ENCODE data around the gene HES3. TPM values are rescaled to one million over a fixed set of nuclear protein-coding genes. Genes with fewer than 3 reads are reported as not detected.

HES3 gene
- total RNA-seq, 4 donors from 2014 or later, result not detected

DNA sequence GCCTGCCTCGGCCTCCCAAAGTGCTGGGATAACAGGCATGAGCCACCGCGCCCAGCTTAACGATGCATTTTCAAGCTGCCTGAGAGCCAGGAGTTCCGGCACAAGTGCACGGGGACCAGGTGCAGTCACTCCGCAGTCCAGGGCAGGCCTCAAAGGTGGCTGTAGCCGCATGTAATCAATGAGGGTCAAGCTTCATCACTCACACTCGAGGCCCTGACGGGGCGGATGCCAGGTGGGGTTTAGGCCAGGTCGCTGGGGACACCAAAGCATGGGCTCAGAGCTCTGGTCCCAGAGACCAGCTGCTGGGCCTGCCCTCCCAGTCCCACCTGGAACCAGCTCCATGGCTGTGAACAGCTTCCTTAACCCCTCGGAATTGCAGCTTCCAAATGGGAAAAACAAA lies 43.0 kb downstream of the HES3 start:
- TF ChIP-seq, protein P1, sequence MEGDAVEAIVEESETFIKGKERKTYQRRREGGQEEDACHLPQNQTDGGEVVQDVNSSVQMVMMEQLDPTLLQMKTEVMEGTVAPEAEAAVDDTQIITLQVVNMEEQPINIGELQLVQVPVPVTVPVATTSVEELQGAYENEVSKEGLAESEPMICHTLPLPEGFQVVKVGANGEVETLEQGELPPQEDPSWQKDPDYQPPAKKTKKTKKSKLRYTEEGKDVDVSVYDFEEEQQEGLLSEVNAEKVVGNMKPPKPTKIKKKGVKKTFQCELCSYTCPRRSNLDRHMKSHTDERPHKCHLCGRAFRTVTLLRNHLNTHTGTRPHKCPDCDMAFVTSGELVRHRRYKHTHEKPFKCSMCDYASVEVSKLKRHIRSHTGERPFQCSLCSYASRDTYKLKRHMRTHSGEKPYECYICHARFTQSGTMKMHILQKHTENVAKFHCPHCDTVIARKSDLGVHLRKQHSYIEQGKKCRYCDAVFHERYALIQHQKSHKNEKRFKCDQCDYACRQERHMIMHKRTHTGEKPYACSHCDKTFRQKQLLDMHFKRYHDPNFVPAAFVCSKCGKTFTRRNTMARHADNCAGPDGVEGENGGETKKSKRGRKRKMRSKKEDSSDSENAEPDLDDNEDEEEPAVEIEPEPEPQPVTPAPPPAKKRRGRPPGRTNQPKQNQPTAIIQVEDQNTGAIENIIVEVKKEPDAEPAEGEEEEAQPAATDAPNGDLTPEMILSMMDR (IDR thresholded peaks at IDR 0.05; ENCODE audit: low read depth), result no peak

DNA sequence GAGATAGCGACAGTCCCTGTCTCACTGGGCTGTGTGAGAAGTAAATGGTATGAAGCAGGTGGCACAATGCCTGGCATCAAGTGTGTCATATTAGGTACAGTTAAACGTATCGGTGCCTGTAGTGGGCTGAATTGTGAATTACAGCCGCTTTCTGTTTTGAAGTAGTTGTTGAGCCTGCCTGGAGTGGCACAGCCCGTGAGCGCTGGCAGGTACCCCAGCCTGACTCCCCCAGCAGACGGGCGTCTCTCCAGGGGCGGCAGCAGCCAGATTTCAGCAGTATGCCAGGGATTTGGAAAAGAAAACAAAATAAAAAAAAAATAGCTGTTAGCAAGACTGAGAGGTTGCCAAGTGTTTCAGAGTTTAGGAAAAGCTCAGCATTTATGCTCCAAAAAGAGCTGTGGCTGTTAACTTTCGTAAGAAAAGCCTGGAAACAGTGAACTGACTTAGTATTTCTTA lies 43.5 kb downstream of the HES3 start:
- TF ChIP-seq, protein P1 (IDR thresholded peaks at IDR 0.05; ENCODE audit: low read depth), result no peak

DNA sequence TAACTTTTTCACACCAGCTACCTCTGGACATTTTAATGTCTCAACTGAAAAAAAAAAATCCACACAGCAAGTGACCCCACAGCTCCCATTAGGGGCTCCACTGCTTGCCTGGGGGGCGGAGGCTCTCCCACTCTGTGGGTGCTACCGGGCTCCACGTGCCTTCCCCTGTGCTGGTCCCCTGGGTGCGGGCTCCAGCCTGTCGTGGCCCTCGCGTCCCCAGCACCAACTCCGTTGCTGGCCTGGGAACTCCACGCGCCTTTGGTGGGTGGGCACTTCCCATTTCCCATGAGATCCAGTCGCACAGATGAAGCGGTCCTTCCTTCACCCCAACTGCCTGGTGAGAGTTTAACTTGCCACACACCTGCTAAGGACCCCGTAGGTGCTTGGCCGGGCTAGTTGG lies 44.0 kb downstream of the HES3 start:
- TF ChIP-seq, protein P1 (IDR thresholded peaks at IDR 0.05; ENCODE audit: low read depth), result no peak

DNA sequence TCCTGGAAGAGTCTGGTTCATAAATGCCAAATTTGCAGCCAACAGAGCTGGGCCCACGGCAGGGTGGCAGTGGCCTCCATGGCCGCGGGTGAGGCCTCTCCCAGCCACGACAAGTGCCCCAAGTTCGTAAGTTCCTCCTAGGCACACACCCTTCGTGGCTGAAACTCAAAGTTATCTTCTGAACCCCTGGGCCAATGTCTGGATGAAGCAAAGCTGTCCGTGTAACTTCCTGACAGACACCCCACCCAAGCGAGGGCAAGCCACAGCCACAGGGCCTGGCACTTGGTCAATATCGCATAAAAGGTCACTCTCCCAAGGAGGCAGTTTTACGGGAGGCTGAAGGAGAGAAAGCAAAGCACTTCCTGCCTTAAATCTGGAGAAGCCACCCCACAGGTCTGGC lies 44.7 kb downstream of the HES3 start:
- TF ChIP-seq, protein P1 (IDR thresholded peaks at IDR 0.05; ENCODE audit: low read depth), result no peak

DNA sequence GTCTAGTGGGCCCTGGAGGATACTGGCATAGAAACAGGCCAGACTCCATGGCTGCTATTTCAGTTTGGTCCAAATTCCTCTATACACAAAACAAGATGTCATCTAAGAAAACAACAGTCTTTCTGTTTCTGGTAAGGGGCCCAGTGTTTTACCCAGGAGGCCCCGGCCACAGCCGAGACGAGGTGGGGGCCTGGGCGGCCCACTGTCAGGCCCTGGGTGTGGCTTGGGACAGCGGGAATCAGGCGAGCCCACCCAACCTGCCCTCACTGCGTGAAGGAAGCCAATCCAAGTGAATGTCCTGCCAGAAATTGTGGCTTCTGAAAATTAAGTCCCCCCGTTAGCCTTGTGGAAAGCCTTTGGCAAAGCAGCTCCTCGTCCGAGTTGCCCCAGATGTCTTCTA lies 48.1 kb downstream of the HES3 start:
- TF ChIP-seq, protein P1 (IDR thresholded peaks at IDR 0.05; ENCODE audit: low read depth), result no peak

DNA sequence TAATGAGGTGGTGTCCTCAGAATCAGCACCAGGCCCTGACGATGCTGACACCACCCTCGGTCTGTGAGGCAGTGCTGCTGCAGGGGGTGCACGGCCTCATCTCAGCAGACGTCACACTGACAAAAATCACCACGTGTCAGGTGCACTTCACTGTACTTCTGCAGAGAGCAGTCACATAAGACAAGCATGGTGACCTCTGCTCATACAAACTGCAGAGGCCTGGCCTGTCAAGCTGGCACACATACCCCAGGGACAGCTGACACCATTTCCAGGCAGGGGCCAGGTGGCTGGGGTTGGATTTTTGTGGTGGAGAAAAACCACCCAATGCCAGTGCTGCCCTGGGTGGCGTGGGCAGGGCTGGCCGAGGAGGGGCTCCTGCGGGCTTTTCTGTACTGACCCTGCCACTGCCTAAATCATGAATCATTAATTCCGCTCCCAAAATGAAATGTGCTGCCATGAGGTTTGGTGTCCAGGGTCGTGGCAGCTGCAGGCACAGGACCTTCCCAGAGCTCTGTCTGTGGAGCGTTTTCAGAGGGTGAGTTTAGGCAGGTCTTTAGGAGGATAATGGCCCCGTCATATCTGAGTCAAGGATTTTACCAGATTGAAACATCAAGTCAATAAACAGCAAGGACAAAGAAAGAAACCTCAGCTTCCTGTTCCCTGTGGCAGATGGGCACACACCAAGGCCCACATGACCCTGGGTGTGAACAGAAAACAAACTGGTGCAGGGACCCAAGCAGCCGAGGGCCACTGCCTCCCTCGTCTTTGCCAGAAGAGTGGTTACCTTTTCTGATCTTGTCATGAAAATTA lies 50.3 kb downstream of the HES3 start:
- TF ChIP-seq, protein P1 (IDR thresholded peaks at IDR 0.05; ENCODE audit: low read depth), result no peak

DNA sequence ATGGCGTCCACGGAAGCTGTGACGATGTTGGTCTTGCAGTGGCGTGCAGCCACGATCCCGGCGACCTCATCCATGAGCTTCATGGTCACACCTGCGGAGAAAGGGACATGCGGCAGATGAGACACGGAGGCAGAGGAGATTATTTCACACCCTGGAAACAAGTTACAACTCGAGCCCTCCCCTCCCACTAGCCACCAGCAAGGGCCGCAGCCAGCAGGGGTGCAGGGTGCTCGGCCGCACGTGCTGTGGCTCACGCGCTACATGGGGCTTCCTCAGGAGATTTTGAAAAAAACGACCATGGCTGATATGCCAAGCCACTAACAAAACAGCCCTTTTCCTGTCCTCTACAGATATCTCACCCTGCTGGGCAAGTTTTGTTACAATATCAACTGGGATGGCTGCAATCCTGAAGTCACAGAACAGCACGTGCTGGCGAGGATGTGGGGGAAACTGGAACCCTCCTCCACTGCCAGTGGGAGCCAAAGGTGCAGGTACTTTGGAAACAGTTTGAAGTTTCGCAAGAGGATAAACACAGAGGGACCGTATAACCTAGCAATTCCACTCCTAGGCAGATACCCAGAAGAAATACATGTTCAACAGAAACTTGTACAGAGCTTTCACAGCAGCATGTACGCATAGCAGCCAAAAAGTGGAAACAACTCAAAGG lies 51.0 kb downstream of the HES3 start:
- TF ChIP-seq, protein P1 (IDR thresholded peaks at IDR 0.05; ENCODE audit: low read depth), result no peak

Data from subcutaneous adipose tissue (tissue), 4 donors.